Spleen (tissue), 13 donors: Measurements from ENCODE around the gene PRAMEF15. TPM values are rescaled to one million over a fixed set of nuclear protein-coding genes. Genes with fewer than 3 reads are reported as not detected.
"Not testable (repeated sequence)": the region's sequence is repeated elsewhere in the genome, so short reads cannot be mapped to it uniquely, and the experiment has no call there.

Source experiments
- DNase-seq: peaks from one replicate; pipeline ENCODE4 v3.0.0-alpha.2; 2020
- H3K27ac ChIP-seq, 8 donors: fragments of 200-600 bp; sonication (generic) in 7 of 8; 1 replicate in 4 of 8; 2 replicates in 4 of 8; pipeline versions ENCODE4 v1.5.0 to v1.8.0; 2016 to 2021; ENCODE audit warnings: inconsistent platforms in 4 of 8, mild to moderate bottlenecking in 4 of 8, moderate library complexity in 1 of 8
- H3K27me3 ChIP-seq, 7 donors: fragments of 200-600 bp; sonication (generic) in 6 of 7; replicated peaks in 1 of 7; 1 replicate in 4 of 7; 2 replicates in 3 of 7; pipeline versions ENCODE4 v1.5.0 to v1.8.0; 2016 to 2021; ENCODE audit warnings: inconsistent platforms in 3 of 7, mild to moderate bottlenecking in 1 of 7
- H3K36me3 ChIP-seq, 6 donors: fragments of 200-600 bp; sonication (generic) in 5 of 6; 1 replicate in 4 of 6; 2 replicates in 2 of 6; pipeline versions ENCODE4 v1.5.0 to v1.8.0; 2016 to 2021; ENCODE audit warnings: inconsistent platforms in 2 of 6
- H3K4me1 ChIP-seq, 6 donors: fragments of 200-600 bp; sonication (generic) in 5 of 6; 1 replicate in 3 of 6; 2 replicates in 3 of 6; pipeline versions ENCODE4 v1.5.0 to v1.8.0; 2016 to 2021; ENCODE audit warnings: inconsistent platforms in 3 of 6
- H3K4me3 ChIP-seq, 8 donors: fragments of 200-600 bp; sonication (generic) in 7 of 8; 1 replicate in 4 of 8; 2 replicates in 4 of 8; pipeline versions ENCODE4 v1.5.0 to v1.8.0; 2016 to 2021; ENCODE audit warnings: inconsistent platforms in 4 of 8, mild to moderate bottlenecking in 4 of 8, moderate library complexity in 2 of 8
- H3K9me3 ChIP-seq, 8 donors: fragments of 200-600 bp; sonication (generic) in 7 of 8; 1 replicate in 4 of 8; 2 replicates in 4 of 8; pipeline versions ENCODE4 v1.5.0 to v1.8.0; 2016 to 2021; ENCODE audit warnings: inconsistent platforms in 4 of 8
- WGBS, 5 donors: extraction: QIAGEN DNeasy Blood & Tissue Kit in 3 of 5; methylation state at CpG; one replicate each; pipeline versions ENCODE4 v1.1.5 to v1.1.7; 2013 to 2018; 5-methylcytosine and 5-hydroxymethylcytosine counted together
- intact Hi-C: fragments of 100-400 bp; cut with DNase I; formaldehyde crosslinking; loops from one replicate; pipeline ENCODE4 v1.15.0; 2023; ENCODE audit warnings: low total_unique reads
- long read RNA-seq, 2 donors: transcript quantifications; one replicate each; lab custom pipeline, GENCODE V29; 2026
- polyA plus RNA-seq, 3 donors: library from polyadenylated mRNA; stranded (reverse); fragments of 200-250 nt; gene quantifications; one replicate each; pipeline ENCODE4 v1.2.1, GENCODE V29; 2013
- total RNA-seq, 7 donors: library from RNA; depleted of rRNA in 3 of 7; stranded (reverse); fragments of >200 nt in 3 of 7; fragmentation: NEBNext Ultra II Directional in 4 of 7; extraction: Animal tissue kit (Norgen Biotek cat#: 25700) in 4 of 7; gene quantifications; one replicate each; pipeline versions ENCODE4 v1.1.0 to v1.2.1, GENCODE V29; 2016 to 2021
- donor health status: healthy with polysubstance abuse.
- donor health status: DM: no; HTN: no; CAD: no; lungs with moderate emphysema.
- donor health status: DM: no; HTN: no; CAD: no.
- donor health status: Bipolar disorder and iron deficiency.
- donor health status: healthy.
- donor health status: DM: no; HTN: no; CAD: no.
- donor health status: DM: yes; HTN: yes; CAD: no.

Gene PRAMEF15
- total RNA-seq (not detected), polyA plus RNA-seq (not detected)
- long read RNA-seq, donor 1, result 0 reads
- long read RNA-seq, donor 2, result 0 reads

GRCh38 chr1:13315281-13315680 is at the start of gene PRAMEF15:
Gene PRAMEF15 (plus strand): TSS chr1:13315581. CDS start chr1:13318408, 2,827 bp downstream.
- 54 to 73% (median 57%) methylated on average over 3 to 4 of the region's 4 CpGs for WGBS, 5 donors
- H3K4me3 ChIP-seq, H3K27me3 ChIP-seq, DNase-seq, H3K4me1 ChIP-seq, H3K36me3 ChIP-seq, H3K9me3 ChIP-seq, intact Hi-C loops, H3K27ac ChIP-seq: not testable (repeated sequence)

GRCh38 chr1:13277016-13277415 is 38.4 kb upstream of the PRAMEF15 start:
- H3K27me3 ChIP-seq, H3K9me3 ChIP-seq, H3K4me1 ChIP-seq, H3K4me3 ChIP-seq, intact Hi-C loops, H3K27ac ChIP-seq, H3K36me3 ChIP-seq, DNase-seq: not testable (repeated sequence)
- WGBS, 5 donors, result 26 to 80% (median 50%) methylated on average over 1 to 5 of the region's 6 CpGs

- H3K4me3 ChIP-seq, H3K9me3 ChIP-seq, H3K27ac ChIP-seq, DNase-seq, H3K4me1 ChIP-seq, H3K36me3 ChIP-seq, intact Hi-C loops, H3K27me3 ChIP-seq: not testable (repeated sequence)
- WGBS, 5 donors, result 72 to 81% (median 78%) methylated on average over 3 of the region's 3 CpGs
Measured at GRCh38 chr1:13279617-13280016, 35.8 kb upstream of the PRAMEF15 start.

GRCh38 chr1:13285037-13285436 is 30.3 kb upstream of the PRAMEF15 start, which contains the start of gene PRAMEF8:
Gene PRAMEF8 (minus strand): TSS chr1:13285137. CDS start chr1:13284091, 1,046 bp downstream.
- H3K9me3 ChIP-seq, H3K4me1 ChIP-seq, intact Hi-C loops, H3K27me3 ChIP-seq, H3K27ac ChIP-seq, H3K4me3 ChIP-seq, DNase-seq, H3K36me3 ChIP-seq: not testable (repeated sequence)
- WGBS, 5 donors, result no CpG with 5 or more reads among the region's 1 CpG

GRCh38 chr1:13289030-13289429 is 26.4 kb upstream of the PRAMEF15 start:
- DNase-seq, H3K27me3 ChIP-seq, H3K36me3 ChIP-seq, H3K4me3 ChIP-seq, H3K9me3 ChIP-seq, intact Hi-C loops, H3K27ac ChIP-seq, H3K4me1 ChIP-seq: not testable (repeated sequence)
- 59 to 88% (median 78%) methylated on average over 1 to 2 of the region's 3 CpGs for WGBS, 5 donors

GRCh38 chr1:13297216-13297931 is 18.0 kb upstream of the PRAMEF15 start:
- DNase-seq, H3K27ac ChIP-seq, intact Hi-C loops, H3K4me3 ChIP-seq, H3K4me1 ChIP-seq, H3K9me3 ChIP-seq, H3K27me3 ChIP-seq, H3K36me3 ChIP-seq: not testable (repeated sequence)
- 75 to 100% (median 96%) methylated on average over 1 to 2 of the region's 5 CpGs for WGBS, 5 donors

- H3K27me3 ChIP-seq, H3K9me3 ChIP-seq, H3K36me3 ChIP-seq, H3K4me3 ChIP-seq, H3K27ac ChIP-seq, DNase-seq, intact Hi-C loops, H3K4me1 ChIP-seq: not testable (repeated sequence)
- WGBS, 5 donors, result 80 to 95% (median 91%) methylated on average over 1 to 14 of the region's 27 CpGs; no CpG with 5 or more reads in 2 of the 5 donors
Measured at GRCh38 chr1:13298699-13299098, 16.7 kb upstream of the PRAMEF15 start.

GRCh38 chr1:13302197-13302596 is 13.2 kb upstream of the PRAMEF15 start:
- H3K9me3 ChIP-seq, intact Hi-C loops, H3K27me3 ChIP-seq, DNase-seq, H3K36me3 ChIP-seq, H3K4me1 ChIP-seq, H3K27ac ChIP-seq, H3K4me3 ChIP-seq: not testable (repeated sequence)

GRCh38 chr1:13303239-13303638 is 12.1 kb upstream of the PRAMEF15 start, which contains the start of gene PRAMEF33:
Gene PRAMEF33 (plus strand): TSS chr1:13303539. CDS start chr1:13305955, 2,416 bp downstream.
- H3K27ac ChIP-seq, H3K9me3 ChIP-seq, H3K4me3 ChIP-seq, H3K36me3 ChIP-seq, H3K4me1 ChIP-seq, H3K27me3 ChIP-seq, DNase-seq, intact Hi-C loops: not testable (repeated sequence)
- WGBS, 5 donors, result no CpG with 5 or more reads among the region's 1 CpG

GRCh38 chr1:13342496-13342895 is 27.1 kb downstream of the PRAMEF15 start:
- H3K27ac ChIP-seq, H3K4me3 ChIP-seq, H3K36me3 ChIP-seq, intact Hi-C loops, DNase-seq, H3K9me3 ChIP-seq, H3K4me1 ChIP-seq, H3K27me3 ChIP-seq: not testable (repeated sequence)
- 72 to 93% (median 84%) methylated on average over 7 to 8 of the region's 8 CpGs for WGBS, 5 donors

- H3K27ac ChIP-seq, H3K27me3 ChIP-seq, H3K9me3 ChIP-seq, H3K4me3 ChIP-seq, H3K4me1 ChIP-seq, DNase-seq, intact Hi-C loops, H3K36me3 ChIP-seq: not testable (repeated sequence)
- WGBS, 5 donors, result 67 to 73% (median 71%) methylated on average over 6 to 7 of the region's 7 CpGs
Measured at GRCh38 chr1:13347034-13347433, 31.7 kb downstream of the PRAMEF15 start, which contains the start of gene PRAMEF14. Gene PRAMEF14 (minus strand): TSS chr1:13347134. CDS start chr1:13345314, 1,820 bp downstream.
